GM12892 (cell line): ENCODE data around the gene TNNT3.

ENCODE experiments used
- POLR2A ChIP-seq: IDR thresholded peaks from 2 replicates; pipeline ENCODE4 v1.6.1; 2011; ENCODE audit warnings: low read depth, low read length, control low read depth
- TAF1 ChIP-seq: IDR thresholded peaks from 2 replicates; pipeline ENCODE4 v1.6.1; 2011; ENCODE audit warnings: low read depth, mild to moderate bottlenecking, control low read depth, low read length, borderline replicate concordance

GRCh38 chr11:1888347-1888753 lies 31.2 kb upstream of the TNNT3 start:
- TF ChIP-seq POLR2A (no peak), TAF1 (no peak)
